ENCODE data around the gene FLT4. TPM values are rescaled to one million over a fixed set of nuclear protein-coding genes. Genes with fewer than 3 reads are reported as not detected.

FLT4 gene
- total and polyA plus RNA-seq, 9 of the 15 experiments (the other 6 are each of a cell fraction or from before 2014, with no cell fraction given) = 0.01 to 0.42 (median 0.14) TPM; not detected in 2

GRCh38 chr5:180604271-180604670, 45.1 kb downstream of the FLT4 start:
- Histone ChIP-seq H3K4me3 (no peak overlapping the region), H4K20me1 (replicated peaks; ENCODE audit: control insufficient read depth, insufficient read depth, low read length) (no peaks in the 10 kb centered on the region), H3K36me3 (ENCODE audit: control insufficient read depth, insufficient read depth, low read length) (no peaks in the 10 kb centered on the region), H3K9me3 (replicated peaks; ENCODE audit: control insufficient read depth, insufficient read depth, low read depth, low read length) (no peaks in the 10 kb centered on the region), H3K9me1 (ENCODE audit: control insufficient read depth, insufficient read depth, low read length) (no peaks in the 10 kb centered on the region), H3K4me2 (ENCODE audit: insufficient read depth, low read length) (no peak overlapping the region; the same call in 1 of the 2 replicates), H3K9ac (ENCODE audit: insufficient read depth in 1 of 2, low read depth in 2 of 2, low read length in 2 of 2) (peak overlapping the region in 1 of 2 experiments; percentile 36; a peak in 2 of 4 replicates), H2AFZ (ENCODE audit: low read depth, low read length) (peak overlapping the region; percentile 47; the same call in 1 of the 2 replicates), H3K27ac (ENCODE audit: extremely low read depth, low read depth, low read length) (no peak overlapping the region), H3K4me1 (replicated peaks in 1 of 2; ENCODE audit: control insufficient read depth in 2 of 2, insufficient read depth in 2 of 2, low read length in 2 of 2) (peaks cover 10 to 45% of the 10 kb centered on the region in 2 experiments; a peak in 4 of 5 replicates), H3K27me3 (ENCODE audit: control insufficient read depth in 2 of 2, insufficient read depth in 2 of 2, low read length in 2 of 2) (peaks cover 0 to 7% of the 10 kb centered on the region in 2 experiments; a peak in 2 of 5 replicates), H3K79me2 (ENCODE audit: control insufficient read depth, insufficient read depth, low read length) (no peaks in the 10 kb centered on the region)
- CTCF ChIA-PET (ENCODE audit: low intra/inter-chr PET ratio) = no interaction called here
- intact Hi-C loops (cut with micrococcal nuclease) (loop anchor here (10.0 kb wide), 2 partner anchors 49 to 399 kb away; partner anchors contain the start of gene RASGEF1C), in situ Hi-C loops (cut with MboI) (no loop called here)
- no peak for DNase-seq (ENCODE audit: extremely low read depth in 1 of 4, low spot score in 3 of 4)
- FAIRE-seq = no peak
- no TSS peak for BruUV-seq (replicated peaks)
- POLR2A ChIA-PET = interaction anchor here (0.6 kb wide), 1 partner anchor 10 kb away, joined by 3 read pairs; no protein-coding TSS in a partner anchor
- no peak for TF ChIP-seq HMBOX1 (IDR thresholded peaks at IDR 0.05)
- no peak for TF ChIP-seq ZBTB17 (CRISPR knock-in tag; IDR thresholded peaks at IDR 0.05)
- TF ChIP-seq IRF2 (CRISPR knock-in tag; IDR thresholded peaks at IDR 0.05) = no peak
- no peak for TF ChIP-seq BRD9 (IDR thresholded peaks at IDR 0.05; ENCODE audit: low read depth, partially characterized antibody)
- TF ChIP-seq ZNF146 (CRISPR knock-in tag; IDR thresholded peaks at IDR 0.05; ENCODE audit: unreplicated experiment) = no peak
- no peak for TF ChIP-seq XRCC5 (IDR thresholded peaks at IDR 0.05; ENCODE audit: low read depth, low read length)
- TF ChIP-seq MAZ (CRISPR knock-in tag; conservative IDR thresholded peaks at IDR 0.05 in 1 of 2, IDR thresholded peaks at IDR 0.05 in 1 of 2) = no peak
- no peak for TF ChIP-seq ZNF217 (CRISPR knock-in tag; IDR thresholded peaks at IDR 0.05)
- no peak for TF ChIP-seq STAG1 (CRISPR knock-in tag; IDR thresholded peaks at IDR 0.05; ENCODE audit: borderline replicate concordance)
- no peak for TF ChIP-seq C11orf30 (IDR thresholded peaks at IDR 0.05; ENCODE audit: low read depth)
- no peak for TF ChIP-seq KDM5B (IDR thresholded peaks at IDR 0.05; ENCODE audit: insufficient replicate concordance, low read depth, low read length)
- no peak for TF ChIP-seq ZNF12 (CRISPR knock-in tag; IDR thresholded peaks at IDR 0.05)
- no peak for TF ChIP-seq TSC22D4 (tag; IDR thresholded peaks at IDR 0.05)
- TF ChIP-seq SNAPC5 (CRISPR knock-in tag; IDR thresholded peaks at IDR 0.05) = no peak
- TF ChIP-seq SRSF7 (optimal IDR thresholded peaks at IDR 0.05; ENCODE audit: low read depth, low read length) = no peak
- no peak for TF ChIP-seq ZFPM2 (CRISPR knock-in tag; IDR thresholded peaks at IDR 0.05)
- no peak for TF ChIP-seq CREB5 (CRISPR knock-in tag; IDR thresholded peaks at IDR 0.05)
- WGBS (ENCODE audit: insufficient coverage, low coverage, missing lambda C conversion rate) = 29% methylated on average over 12 of the region's 13 CpGs
- ATAC-seq = peak; percentile 35
